HG03175 (cell line): ENCODE measurements around the gene MYO1B.

Experiments used
- ATAC-seq: cut with Tn5 transposase; IDR thresholded peaks from one replicate; pipeline ENCODE4 v1.9.1; 2021; ENCODE audit warnings: mild to moderate bottlenecking, moderate library complexity; ENCODE audit not compliant: unreplicated experiment

MYO1B gene

GRCh38 chr2:191318729-191319078 is 73.5 kb downstream of the MYO1B start:
- ATAC-seq: no peak

- no peak for ATAC-seq
Observed at GRCh38 chr2:191319186-191319585, 74.0 kb downstream of the MYO1B start.

GRCh38 chr2:191320881-191321280 is 75.7 kb downstream of the MYO1B start:
- ATAC-seq: no peak

GRCh38 chr2:191321861-191322662 is 76.9 kb downstream of the MYO1B start:
- peak; percentile 59 for ATAC-seq

DNA sequence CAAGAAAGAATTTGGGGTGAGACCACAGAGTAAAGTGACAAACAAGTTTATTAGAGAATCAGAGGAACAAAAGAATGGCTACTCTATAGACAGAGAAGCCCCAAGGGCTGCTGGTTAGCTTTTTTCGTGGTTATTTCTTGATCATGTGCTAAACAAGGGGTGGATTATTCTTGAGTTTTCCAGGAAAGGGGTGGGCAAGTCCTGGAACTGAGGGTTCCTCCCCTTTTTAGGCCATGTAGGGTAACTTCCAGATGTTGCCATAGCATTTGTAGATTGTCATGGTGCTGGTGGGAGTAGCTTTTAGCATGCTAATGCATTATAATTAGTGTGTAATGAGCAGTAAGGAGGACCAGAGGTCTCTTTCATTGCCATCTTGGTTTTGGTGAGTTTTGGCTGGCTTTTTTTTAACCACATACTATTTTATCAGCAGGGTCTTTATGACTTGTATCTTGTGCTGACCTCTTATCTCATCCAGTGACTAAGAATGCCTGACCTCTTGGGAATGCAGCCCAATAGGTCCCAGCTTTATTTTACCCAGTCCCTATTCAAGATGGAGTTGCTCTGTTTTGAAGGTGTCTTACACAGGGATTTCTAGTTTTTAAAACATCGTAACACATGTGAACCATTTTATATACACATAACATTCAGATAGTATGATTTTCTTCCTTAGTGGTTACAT is 77.8 kb downstream of the MYO1B start:
- no peak for ATAC-seq

- no peak for ATAC-seq
Observed at GRCh38 chr2:191325651-191326365, 80.6 kb downstream of the MYO1B start.

DNA sequence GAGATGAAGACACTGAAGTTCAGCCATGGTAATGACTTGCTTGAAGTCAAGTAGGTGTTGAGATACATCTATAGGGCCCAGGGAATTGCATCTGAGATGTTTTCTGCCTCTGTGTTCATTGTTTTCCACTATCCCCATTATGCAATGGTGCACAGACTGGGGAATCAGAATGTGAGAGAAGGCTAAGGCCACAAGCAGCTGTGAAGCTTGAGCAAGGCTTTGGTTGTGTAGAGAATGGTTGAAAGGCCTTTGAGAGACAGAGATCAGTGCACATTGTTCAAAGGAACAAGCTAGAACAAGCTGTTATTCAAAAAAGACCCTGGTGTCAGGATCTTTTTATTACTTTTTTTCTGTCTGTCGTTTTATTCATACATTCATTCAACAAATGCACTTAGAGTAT is 82.3 kb downstream of the MYO1B start:
- no peak for ATAC-seq

GRCh38 chr2:191328150-191328809 is 83.1 kb downstream of the MYO1B start:
- no peak for ATAC-seq

- ATAC-seq: no peak
Observed at GRCh38 chr2:191329841-191330240, 84.6 kb downstream of the MYO1B start.

DNA sequence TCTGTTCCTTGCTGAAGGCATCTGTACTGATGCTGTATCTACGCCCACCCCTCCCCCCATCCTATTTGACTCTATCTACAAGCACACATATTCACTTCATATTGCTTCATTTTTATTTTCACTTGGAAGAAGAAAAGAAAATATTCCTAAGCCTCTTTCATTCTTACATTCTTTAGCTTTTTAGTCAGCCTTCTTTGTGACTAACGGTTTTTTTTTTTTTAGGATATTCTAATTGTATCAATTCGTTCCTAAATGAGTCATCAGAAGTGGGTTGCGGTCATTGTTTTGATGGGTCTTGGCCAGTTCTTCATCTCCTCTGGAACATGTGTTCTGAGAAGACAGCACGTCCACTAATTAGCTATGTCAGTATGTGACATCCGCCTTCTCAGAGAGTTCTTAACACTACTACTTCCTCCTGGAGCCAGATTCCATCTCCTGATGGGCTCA is 88.7 kb downstream of the MYO1B start:
- no peak for ATAC-seq

DNA sequence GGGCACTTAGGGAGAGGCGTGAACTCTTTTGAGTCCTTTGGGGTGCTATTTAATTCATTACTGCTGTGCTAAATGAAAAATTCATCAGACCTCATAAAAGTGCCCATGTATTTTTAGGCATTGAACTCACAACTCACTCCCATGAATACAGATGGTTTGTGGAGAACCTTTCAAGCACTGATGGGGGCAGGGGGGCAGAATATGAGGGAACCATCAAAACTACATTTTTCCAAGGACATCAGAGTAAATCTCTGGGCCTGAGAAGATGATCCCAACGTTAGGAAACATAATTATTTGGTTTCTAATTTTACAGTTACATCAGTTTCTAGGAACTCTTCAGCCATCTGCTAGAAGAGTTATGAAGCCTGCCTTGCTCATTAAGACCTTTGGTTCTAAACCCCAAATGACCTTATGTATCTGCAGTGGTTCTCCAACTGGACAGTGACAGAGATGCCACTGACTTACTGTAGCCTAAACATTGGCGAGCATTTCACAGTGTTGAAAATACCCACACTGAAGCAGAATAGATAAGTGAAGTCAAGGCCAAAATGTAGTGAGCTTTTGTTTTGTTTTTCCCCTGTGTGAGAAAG is 90.8 kb downstream of the MYO1B start:
- no peak for ATAC-seq

GRCh38 chr2:191341436-191341835 is 96.2 kb downstream of the MYO1B start:
- no peak for ATAC-seq

DNA sequence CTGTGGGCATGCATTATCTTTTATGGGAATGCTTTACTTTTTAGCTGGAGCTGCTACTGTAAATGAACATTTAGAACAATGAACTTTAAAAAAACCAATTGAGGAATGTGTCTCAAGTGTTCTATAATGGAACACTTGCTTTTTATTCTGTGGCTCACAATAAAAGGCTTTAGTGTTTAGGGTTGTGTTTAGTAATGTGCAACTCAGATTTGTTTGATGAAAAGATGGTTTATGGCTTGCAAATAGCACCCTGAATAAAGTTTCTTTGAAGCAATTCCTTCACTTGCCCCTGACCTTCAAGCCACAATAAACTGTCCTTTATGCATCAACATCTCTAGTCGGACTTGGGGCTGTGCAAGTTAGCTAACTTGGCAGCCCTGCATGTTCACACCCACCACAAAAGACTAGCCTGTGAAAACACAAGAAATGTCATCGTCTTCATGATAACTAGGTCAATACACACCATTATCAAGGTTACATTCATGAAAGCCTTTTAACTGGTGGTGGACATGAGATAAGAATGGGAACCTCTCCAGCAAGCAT is 98.7 kb downstream of the MYO1B start:
- no peak for ATAC-seq

- ATAC-seq: no peak
Observed at GRCh38 chr2:191345788-191346187, 100.6 kb downstream of the MYO1B start.

GRCh38 chr2:191347154-191347553 is 102.0 kb downstream of the MYO1B start:
- ATAC-seq: no peak

GRCh38 chr2:191347881-191348280 is 102.7 kb downstream of the MYO1B start:
- no peak for ATAC-seq

GRCh38 chr2:191349990-191350389 is 104.8 kb downstream of the MYO1B start:
- no peak for ATAC-seq

DNA sequence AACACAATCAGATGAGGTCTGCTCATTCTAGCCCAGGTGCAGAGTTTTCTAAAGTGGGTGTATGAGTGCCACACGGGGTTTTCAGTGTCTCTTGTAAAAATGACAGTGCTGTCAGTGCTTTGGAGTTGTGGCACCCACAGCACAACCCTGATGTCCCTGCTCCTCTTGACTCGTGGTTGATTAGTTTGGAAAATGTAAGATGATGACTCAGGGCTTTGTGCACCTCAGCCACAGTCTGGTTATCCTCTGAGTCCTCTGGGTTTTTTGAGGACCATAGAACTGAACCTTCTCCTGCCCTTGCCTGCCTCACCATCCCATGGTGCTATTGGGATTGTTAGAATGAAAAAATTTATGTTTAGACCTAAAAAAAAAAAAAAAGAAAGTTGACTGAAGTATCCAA is 105.6 kb downstream of the MYO1B start:
- no peak for ATAC-seq

DNA sequence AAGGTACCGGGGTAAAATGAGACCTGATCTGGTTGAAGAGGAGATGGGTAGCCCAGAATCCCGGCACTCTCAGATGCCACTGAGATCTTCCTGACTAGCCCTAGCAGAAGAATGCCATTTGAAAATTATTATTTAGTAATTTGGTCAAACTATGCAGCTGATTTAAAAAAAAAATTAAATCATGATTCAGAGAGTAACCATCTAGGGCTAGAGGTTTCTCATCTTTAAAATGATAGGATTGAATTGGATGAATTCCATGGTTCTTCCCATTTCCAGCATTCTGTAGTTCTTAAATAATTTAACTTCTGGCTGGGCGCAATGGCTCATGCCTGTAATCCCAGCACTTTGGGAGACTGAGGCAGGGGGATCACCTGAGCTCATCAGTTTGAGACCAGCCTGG is 106.1 kb downstream of the MYO1B start:
- no peak for ATAC-seq

DNA sequence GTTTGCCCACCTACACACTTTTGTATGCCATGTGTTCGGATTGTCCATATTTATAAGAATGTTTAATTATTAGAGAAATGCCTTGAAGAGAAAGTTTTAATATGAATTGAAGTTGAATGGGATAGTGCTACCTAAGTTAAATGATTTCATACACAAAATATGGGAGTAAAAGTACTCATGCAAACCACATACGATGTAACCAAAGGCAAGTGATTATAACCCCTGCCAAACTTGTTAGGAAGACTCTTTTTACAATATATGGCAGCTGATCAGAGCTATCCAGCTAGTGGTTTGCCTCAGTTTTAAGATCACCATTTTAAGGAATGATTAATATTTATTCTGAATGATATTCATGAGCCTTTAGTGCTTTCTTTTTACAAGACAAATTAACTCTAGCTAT is 106.7 kb downstream of the MYO1B start:
- no peak for ATAC-seq

DNA sequence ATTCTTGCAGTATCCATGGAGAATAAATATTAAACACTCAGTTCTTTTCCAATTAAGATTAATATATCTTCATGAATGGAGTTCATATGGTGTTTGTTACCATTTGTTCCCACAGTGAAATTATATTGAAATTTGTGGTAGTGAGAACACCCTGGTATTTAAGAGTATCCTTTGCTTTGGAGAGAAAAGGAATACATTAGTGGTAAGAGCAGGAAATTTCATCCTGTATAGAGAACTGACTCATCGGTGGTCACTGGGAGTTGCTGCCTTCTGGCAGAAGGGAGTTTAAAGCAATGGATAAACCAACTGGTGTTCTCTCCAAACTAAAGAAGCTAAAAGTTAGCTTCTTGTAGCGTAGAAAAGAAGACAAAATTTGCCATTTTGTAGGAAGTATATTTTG is 107.3 kb downstream of the MYO1B start:
- no peak for ATAC-seq
